HEK293 (cell line): ENCODE measurements around the gene MTARC2.

Source experiments
- KLF9 ChIP-seq: fragments of 450-650 bp; formaldehyde crosslinking; IDR thresholded peaks from 2 replicates; pipeline ENCODE4 v1.5.1; 2016; ENCODE audit warnings: missing biosample characterization, missing genetic modification characterization, low read depth
- SP2 ChIP-seq: fragments of 450-650 bp; formaldehyde crosslinking; IDR thresholded peaks from 2 replicates; pipeline ENCODE4 v1.5.1; 2016; ENCODE audit warnings: missing biosample characterization, missing genetic modification characterization
- TRIM28 ChIP-seq: IDR thresholded peaks from 2 replicates; pipeline ENCODE4 v1.6.1; 2011; ENCODE audit warnings: low read length, control low read depth, borderline replicate concordance
- ZBTB8A ChIP-seq: fragments of 450-650 bp; formaldehyde crosslinking; IDR thresholded peaks from 2 replicates; pipeline ENCODE4 v1.5.1; 2016; ENCODE audit warnings: missing biosample characterization, missing genetic modification characterization
- ZFP3 ChIP-seq: fragments of 450-650 bp; formaldehyde crosslinking; IDR thresholded peaks from 2 replicates; pipeline ENCODE4 v1.5.1; 2016; ENCODE audit warnings: low read depth, missing biosample characterization, missing genetic modification characterization
- ZNF274 ChIP-seq, 2 experiments: fragments of 200-500 bp in 1 of 2; fragments of 450-650 bp in 1 of 2; sonication (Bioruptor generic) in 1 of 2; formaldehyde crosslinking in 1 of 2; IDR thresholded peaks; 2 replicates each; pipeline versions ENCODE4 v1.5.1 to v1.6.1; 2014 to 2016; ENCODE audit warnings: borderline replicate concordance in 1 of 2, inconsistent platforms in 1 of 2, low read length in 1 of 2, missing biosample characterization in 1 of 2, missing genetic modification characterization in 1 of 2
- ZNF302 ChIP-seq: fragments of 450-650 bp; formaldehyde crosslinking; IDR thresholded peaks from 2 replicates; pipeline ENCODE4 v1.5.1; 2016; ENCODE audit warnings: missing biosample characterization, missing genetic modification characterization, low read depth
- ZNF423 ChIP-seq: fragments of 450-650 bp; formaldehyde crosslinking; IDR thresholded peaks from 2 replicates; pipeline ENCODE4 v1.5.1; 2016; ENCODE audit warnings: missing biosample characterization, missing genetic modification characterization
- ZNF658 ChIP-seq: fragments of 450-650 bp; formaldehyde crosslinking; IDR thresholded peaks from 2 replicates; pipeline ENCODE4; 2016; ENCODE audit warnings: missing biosample characterization, missing genetic modification characterization
- TF ChIP-seq, protein P1 (sequence below): fragments of 450-650 bp; formaldehyde crosslinking; IDR thresholded peaks from 2 replicates; pipeline ENCODE4 v1.5.1; 2016; ENCODE audit warnings: missing biosample characterization, missing genetic modification characterization
- TF ChIP-seq, protein P2 (sequence below): fragments of 450-650 bp; formaldehyde crosslinking; IDR thresholded peaks from 2 replicates; pipeline ENCODE4 v1.5.1; 2016; ENCODE audit warnings: missing biosample characterization, missing genetic modification characterization
- TF ChIP-seq, protein P3 (sequence below): fragments of 450-650 bp; formaldehyde crosslinking; IDR thresholded peaks from 2 replicates; pipeline ENCODE4 v1.5.1; 2016; ENCODE audit warnings: missing biosample characterization, missing genetic modification characterization
- TF ChIP-seq, protein P4 (sequence below): fragments of 450-650 bp; formaldehyde crosslinking; IDR thresholded peaks from 2 replicates; pipeline ENCODE4 v1.5.1; 2016; ENCODE audit warnings: missing biosample characterization, missing genetic modification characterization

DNA sequence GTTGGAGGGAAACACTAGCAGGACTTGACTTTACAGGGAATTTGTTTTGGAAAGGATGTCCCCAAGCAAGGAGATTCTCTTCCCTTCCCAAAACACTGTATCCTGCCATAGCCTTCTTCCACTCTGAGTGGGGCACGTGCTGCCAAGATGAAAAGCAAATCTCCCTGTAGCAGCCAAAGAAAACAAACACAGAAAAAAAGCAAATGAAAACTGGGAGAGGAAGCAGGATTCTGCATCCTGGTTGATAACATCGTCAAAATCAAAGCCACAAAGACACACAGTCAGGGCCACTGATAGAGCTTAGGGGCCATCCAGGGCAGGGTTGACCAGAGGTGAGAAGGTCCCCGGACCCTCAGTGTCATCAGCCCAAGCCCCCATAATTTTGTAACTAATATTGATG lies 16.0 kb upstream of the MTARC2 start:
- TF ChIP-seq TRIM28 (no peak), ZNF423 (tag by site-specific recombination) (no peak), ZNF274 (IDR thresholded peaks at IDR 0.05; ENCODE audit: low read length) (no peak), ZNF274 (tag by site-specific recombination; IDR thresholded peaks at IDR 0.05; ENCODE audit: borderline replicate concordance) (no peak), KLF9 (no peak), ZBTB8A (no peak), ZFP3 (tag by site-specific recombination) (no peak), ZNF302 (tag by site-specific recombination) (no peak), SP2 (tag by site-specific recombination) (no peak), ZNF658 (tag by site-specific recombination) (no peak)
- TF ChIP-seq, protein P1, sequence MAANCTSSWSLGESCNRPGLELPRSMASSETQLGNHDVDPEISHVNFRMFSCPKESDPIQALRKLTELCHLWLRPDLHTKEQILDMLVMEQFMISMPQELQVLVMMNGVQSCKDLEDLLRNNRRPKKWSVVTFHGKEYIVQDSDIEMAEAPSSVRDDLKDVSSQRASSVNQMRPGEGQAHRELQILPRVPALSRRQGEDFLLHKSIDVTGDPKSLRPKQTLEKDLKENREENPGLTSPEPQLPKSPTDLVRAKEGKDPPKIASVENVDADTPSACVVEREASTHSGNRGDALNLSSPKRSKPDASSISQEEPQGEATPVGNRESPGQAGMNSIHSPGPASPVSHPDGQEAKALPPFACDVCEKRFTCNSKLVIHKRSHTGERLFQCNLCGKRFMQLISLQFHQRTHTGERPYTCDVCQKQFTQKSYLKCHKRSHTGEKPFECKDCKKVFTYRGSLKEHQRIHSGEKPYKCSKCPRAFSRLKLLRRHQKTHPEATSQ = no peak
- TF ChIP-seq, protein P2, sequence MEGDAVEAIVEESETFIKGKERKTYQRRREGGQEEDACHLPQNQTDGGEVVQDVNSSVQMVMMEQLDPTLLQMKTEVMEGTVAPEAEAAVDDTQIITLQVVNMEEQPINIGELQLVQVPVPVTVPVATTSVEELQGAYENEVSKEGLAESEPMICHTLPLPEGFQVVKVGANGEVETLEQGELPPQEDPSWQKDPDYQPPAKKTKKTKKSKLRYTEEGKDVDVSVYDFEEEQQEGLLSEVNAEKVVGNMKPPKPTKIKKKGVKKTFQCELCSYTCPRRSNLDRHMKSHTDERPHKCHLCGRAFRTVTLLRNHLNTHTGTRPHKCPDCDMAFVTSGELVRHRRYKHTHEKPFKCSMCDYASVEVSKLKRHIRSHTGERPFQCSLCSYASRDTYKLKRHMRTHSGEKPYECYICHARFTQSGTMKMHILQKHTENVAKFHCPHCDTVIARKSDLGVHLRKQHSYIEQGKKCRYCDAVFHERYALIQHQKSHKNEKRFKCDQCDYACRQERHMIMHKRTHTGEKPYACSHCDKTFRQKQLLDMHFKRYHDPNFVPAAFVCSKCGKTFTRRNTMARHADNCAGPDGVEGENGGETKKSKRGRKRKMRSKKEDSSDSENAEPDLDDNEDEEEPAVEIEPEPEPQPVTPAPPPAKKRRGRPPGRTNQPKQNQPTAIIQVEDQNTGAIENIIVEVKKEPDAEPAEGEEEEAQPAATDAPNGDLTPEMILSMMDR = no peak
- TF ChIP-seq, protein P3, sequence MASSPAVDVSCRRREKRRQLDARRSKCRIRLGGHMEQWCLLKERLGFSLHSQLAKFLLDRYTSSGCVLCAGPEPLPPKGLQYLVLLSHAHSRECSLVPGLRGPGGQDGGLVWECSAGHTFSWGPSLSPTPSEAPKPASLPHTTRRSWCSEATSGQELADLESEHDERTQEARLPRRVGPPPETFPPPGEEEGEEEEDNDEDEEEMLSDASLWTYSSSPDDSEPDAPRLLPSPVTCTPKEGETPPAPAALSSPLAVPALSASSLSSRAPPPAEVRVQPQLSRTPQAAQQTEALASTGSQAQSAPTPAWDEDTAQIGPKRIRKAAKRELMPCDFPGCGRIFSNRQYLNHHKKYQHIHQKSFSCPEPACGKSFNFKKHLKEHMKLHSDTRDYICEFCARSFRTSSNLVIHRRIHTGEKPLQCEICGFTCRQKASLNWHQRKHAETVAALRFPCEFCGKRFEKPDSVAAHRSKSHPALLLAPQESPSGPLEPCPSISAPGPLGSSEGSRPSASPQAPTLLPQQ = no peak
- TF ChIP-seq, protein P4, sequence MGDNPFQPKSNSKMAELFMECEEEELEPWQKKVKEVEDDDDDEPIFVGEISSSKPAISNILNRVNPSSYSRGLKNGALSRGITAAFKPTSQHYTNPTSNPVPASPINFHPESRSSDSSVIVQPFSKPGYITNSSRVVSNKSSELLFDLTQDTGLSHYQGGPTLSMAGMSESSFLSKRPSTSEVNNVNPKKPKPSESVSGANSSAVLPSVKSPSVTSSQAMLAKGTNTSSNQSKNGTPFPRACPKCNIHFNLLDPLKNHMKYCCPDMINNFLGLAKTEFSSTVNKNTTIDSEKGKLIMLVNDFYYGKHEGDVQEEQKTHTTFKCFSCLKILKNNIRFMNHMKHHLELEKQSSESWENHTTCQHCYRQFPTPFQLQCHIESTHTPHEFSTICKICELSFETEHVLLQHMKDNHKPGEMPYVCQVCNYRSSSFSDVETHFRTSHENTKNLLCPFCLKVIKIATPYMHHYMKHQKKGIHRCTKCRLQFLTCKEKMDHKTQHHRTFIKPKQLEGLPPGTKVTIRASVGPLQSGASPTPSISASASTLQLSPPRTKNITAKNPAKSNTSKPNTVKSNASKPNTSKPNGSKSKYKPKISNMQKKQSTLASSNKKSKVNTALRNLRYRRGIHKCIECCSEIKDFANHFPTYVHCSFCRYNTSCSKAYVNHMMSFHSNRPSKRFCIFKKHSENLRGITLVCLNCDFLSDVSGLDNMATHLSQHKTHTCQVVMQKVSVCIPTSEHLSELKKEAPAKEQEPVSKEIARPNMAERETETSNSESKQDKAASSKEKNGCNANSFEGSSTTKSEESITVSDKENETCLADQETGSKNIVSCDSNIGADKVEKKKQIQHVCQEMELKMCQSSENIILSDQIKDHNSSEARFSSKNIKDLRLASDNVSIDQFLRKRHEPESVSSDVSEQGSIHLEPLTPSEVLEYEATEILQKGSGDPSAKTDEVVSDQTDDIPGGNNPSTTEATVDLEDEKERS (tag by site-specific recombination) = no peak
